HG03521 (cell line): ENCODE data around the gene AARS1.
"Not testable (repeated sequence)": the region's sequence is repeated elsewhere in the genome, so short reads cannot be mapped to it uniquely, and the experiment has no call there.

Experiments
- ATAC-seq: cut with Tn5 transposase; IDR thresholded peaks from one replicate; pipeline ENCODE4 v1.9.1; 2021; ENCODE audit warnings: mild to moderate bottlenecking, moderate library complexity; ENCODE audit not compliant: unreplicated experiment

AARS1 gene

DNA sequence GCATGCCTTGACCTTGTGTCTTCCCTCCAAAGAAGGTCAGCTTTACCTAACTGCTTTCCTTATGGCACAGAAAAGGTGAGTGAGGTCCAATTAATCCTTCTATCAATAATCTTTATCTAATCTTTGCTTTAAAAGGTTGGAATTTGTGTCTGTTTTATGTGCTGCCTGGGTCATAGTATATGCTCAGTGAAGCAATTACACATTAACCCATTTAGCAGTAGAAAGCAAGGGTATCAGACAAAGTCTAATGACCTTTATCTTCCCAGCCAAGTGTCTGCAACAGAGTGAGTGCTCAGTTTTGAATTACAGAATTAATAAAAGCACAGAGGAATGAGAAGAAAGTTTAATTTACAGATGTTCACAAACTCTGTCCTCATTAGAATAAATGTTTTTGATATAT is 63.3 kb downstream of the AARS1 start:
- not testable (repeated sequence) for ATAC-seq

DNA sequence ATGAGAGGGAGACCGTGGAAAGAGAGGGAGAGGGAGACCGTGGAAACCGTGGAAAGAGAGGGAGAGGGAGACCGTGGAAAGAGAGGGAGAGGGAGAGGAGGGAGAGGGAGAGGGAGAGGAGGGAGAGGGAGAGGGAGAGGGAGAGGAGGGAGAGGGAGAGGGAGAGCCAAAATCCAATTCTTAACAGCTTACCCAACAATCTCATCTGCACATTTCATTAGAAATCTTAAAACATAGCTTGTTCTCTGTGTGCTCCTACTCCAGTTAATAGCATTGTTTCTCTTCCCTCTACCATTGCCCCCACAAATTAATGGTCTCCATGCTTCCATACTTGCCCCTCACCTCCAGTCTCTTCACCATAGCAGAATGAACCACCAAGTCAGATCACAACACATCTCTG is 63.9 kb downstream of the AARS1 start:
- not testable (repeated sequence) for ATAC-seq

DNA sequence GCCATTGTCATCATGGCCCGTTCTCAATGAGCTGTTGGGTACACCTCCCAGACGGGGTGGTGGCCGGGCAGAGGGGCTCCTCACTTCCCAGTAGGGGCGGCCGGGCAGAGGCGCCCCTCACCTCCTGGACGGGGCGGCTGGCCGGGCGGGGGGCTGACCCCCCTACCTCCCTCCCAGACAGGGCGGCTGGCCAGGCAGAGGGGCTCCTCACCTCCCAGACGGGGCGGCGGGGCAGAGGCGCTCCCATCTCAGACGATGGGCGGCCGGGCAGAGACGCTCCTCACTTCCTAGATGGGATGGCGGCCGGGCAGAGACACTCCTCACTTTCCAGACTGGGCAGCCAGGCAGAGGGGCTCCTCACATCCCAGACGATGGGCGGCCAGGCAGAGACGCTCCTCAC is 64.7 kb downstream of the AARS1 start:
- not testable (repeated sequence) for ATAC-seq

DNA sequence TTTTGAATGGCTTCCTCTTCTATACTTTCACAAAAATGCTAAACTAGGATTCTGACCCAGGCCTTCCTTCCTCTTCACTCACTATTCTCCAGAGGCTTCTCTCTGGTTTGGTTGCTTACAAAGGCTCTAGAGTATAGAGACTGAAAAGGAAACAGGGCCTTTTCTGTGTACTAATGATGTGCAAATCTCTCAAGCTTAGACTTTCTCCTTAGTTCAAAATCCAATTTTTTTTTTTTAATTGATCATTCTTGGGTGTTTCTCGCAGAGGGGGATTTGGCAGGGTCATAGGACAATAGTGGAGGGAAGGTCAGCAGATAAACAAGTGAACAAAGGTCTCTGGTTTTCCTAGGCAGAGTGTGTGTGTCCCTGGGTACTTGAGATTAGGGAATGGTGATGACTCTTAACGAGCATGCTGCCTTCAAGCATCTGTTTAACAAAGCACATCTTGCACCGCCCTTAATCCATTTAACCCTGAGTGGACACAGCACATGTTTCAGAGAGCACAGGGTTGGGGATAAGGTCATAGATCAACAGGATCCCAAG is 65.3 kb downstream of the AARS1 start:
- ATAC-seq, result not testable (repeated sequence)

DNA sequence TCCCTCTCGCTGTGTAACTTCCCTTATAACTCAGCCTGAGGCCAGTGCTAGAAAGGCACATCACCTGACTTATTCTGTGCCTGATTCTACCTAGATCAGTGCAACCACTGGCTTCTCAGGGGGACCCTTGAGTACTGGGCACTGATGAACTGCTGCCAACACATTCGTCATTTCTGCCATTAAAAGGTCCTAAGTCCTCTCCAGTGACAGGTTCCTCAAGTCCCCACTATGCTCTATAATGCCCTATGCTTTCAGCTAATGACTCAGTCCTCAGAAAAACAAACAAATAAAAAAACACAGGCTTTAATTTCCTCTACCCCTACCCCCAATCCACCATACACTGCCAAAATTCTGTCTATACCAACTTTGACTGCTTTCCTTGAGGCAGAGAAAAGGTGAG is 66.1 kb downstream of the AARS1 start:
- ATAC-seq, result not testable (repeated sequence)

DNA sequence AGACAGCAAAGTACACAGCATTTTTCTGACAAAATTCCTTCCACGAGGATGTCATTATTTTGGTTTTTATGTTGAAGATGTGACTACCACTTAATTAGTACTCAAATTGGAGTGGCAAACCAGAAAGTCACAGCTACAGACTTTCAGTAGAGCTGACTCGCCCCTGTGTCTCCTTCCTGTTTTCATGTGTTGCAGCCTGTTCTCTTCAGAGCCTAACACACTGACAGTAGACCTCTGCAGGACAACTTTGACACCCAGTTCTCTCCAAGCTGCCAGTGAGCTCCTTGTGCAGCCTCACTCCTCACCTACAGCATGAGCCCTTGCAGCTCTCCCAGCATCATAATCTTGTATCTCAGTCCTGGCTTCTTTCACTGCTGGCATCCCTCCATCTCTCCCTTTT is 66.7 kb downstream of the AARS1 start:
- not testable (repeated sequence) for ATAC-seq

DNA sequence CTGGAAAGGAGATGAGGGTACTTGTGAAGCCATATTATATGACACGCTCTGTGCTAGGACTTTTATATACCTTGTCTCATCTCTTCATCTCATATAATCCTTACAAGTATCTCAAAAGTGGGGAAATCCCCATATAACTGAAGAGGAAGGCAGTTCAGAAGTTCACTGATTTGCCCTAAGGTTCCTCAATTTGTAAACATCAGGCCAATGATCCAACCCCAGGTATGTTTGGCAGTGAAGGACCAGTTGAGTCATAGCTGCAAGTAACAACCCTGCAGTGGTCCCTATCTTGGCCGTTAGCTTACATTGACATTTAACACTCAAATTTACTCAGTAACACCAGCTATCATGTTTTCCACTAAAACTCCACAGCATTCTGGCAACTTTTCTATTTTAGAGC is 70.7 kb downstream of the AARS1 start:
- not testable (repeated sequence) for ATAC-seq

DNA sequence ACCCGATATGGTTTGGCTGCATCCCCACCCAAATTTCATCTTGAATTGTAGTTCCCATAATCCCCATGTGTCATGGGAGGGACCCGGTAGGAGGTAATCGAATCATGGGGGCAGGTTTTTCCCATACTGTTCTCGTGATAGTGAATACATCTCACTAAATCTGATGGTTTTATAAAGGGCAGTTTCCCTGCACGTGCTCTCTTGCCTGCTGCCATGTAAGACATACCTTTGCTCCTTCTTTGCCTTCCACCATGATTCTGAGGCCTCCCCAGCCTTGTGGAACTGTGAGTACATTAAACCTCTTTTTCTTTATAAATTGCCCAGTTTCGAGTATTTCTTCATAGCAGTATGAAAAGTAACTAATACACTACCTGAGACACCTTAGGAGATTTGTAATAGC is 82.9 kb downstream of the AARS1 start:
- ATAC-seq, result not testable (repeated sequence)

DNA sequence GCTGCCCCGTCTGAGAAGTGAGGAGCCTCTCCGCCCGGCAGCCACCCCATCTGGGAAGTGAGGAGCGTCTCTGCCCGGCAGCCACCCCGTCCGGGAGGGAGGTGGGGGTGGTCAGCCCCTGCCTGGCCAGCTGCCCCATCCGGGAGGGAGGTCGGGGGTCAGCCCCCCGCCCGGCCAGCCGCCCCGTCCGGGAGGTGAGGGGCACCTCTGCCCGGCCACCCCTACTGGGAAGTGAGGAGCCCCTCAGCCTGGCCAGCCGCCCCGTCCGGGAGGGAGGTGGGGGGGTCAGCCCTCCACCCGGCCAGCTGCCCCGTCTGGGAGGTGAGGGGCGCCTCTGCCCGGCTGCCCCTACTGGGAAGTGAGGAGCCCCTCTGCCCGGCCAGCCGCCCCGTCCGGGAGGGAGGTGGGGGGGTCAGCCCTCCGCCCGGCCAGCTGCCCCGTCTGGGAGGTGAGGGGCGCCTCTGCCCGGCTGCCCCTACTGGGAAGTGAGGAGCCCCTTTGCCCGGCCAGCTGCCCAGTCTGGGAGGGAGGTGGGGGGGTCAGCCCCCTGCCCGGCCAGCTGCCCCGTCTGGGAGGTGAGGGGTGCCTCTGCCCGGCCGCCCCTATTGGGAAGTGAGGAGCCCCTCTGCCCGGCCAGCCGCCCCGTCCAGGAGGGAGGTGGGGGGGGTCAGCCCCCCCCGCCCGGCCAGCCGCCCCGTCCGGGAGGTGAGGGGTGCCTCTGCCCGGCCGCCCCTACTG is 84.5 kb downstream of the AARS1 start:
- not testable (repeated sequence) for ATAC-seq

DNA sequence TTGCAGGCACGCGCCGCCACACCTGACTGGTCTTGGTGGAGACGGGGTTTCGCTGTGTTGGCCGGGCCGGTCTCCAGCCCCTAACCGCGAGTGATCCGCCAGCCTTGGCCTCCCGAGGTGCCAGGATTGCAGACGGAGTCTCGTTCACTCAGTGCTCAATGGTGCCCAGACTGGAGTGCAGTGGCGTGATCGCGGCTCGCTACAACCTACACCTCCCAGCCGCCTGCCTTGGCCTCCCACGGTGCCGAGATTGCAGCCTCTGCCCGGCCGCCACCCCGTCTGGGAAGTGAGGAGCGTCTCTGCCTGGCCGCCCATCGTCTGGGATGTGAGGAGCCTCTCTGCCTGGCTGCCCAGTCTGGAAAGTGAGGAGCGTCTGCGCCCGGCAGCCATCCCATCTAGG is 85.3 kb downstream of the AARS1 start:
- ATAC-seq, result not testable (repeated sequence)

DNA sequence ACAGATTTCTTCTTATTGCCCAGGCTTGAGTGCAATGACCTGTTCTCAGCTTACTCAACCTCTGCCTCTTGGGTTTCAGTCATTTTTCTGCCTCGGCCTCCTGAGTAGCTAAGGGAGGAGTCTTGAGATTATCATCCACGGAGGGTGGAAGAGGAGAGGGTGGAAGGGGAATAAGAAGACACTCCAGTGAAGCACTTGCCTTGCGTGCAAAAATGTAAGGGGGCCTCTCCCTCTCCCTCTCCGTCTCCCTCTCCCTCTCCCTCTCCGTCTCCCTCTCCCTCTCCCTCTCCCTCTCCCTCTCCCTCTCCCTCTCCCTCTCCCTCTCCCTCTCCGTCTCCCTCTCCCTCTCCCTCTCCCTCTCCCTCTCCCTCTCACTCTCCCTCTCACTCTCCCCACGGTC is 85.8 kb downstream of the AARS1 start:
- not testable (repeated sequence) for ATAC-seq
